Calu3 (cell line): ENCODE measurements around the gene SUMF1. TPM values are rescaled to one million over a fixed set of nuclear protein-coding genes. Genes with fewer than 3 reads are reported as not detected.

Experiments used
- BruUV-seq: library from RNA; stranded (reverse); fragments of 400-500 nt; replicated peaks from 2 replicates; lab custom pipeline; 2021; lab: Mats Ljungman, UMichigan
- CTCF ChIA-PET: fragments of 300-600 bp; sonication (Branson Sonifier 250); formaldehyde crosslinking; loops from one replicate; lab custom pipeline; 2022; ENCODE audit warnings: antibody characterized with exemption; lab: Charles Lee
- DNase-seq: peaks from one replicate; pipeline ENCODE4 v3.0.0; 2022
- H3K27ac Mint-ChIP-seq: one replicate; pipeline ENCODE4 v1.8.0; 2022; ENCODE audit warnings: mixed read lengths; ENCODE audit not compliant: unreplicated experiment
- H3K27me3 Mint-ChIP-seq: one replicate; pipeline ENCODE4 v1.8.0; 2022; ENCODE audit warnings: mixed read lengths; ENCODE audit not compliant: unreplicated experiment
- H3K36me3 Mint-ChIP-seq: one replicate; pipeline ENCODE4 v1.8.0; 2022; ENCODE audit warnings: mild to moderate bottlenecking, moderate library complexity, mixed read lengths; ENCODE audit not compliant: insufficient read depth, unreplicated experiment
- H3K4me1 Mint-ChIP-seq: one replicate; pipeline ENCODE4 v1.8.0; 2022; ENCODE audit warnings: mild to moderate bottlenecking, low read depth, mixed read lengths; ENCODE audit not compliant: unreplicated experiment
- H3K4me3 Mint-ChIP-seq: one replicate; pipeline ENCODE4 v1.8.0; 2022; ENCODE audit warnings: mild to moderate bottlenecking, low read depth, moderate library complexity, mixed read lengths; ENCODE audit not compliant: unreplicated experiment
- H3K9me3 Mint-ChIP-seq: one replicate; pipeline ENCODE4 v1.8.0; 2022; ENCODE audit warnings: low read depth, mixed read lengths; ENCODE audit not compliant: unreplicated experiment
- CTCF ChIP-seq: fragments of 200-600 bp; IDR thresholded peaks from one replicate; pipeline ENCODE4 v1.8.0; 2022; ENCODE audit warnings: antibody characterized with exemption; ENCODE audit not compliant: unreplicated experiment
- intact Hi-C: fragments of 100-400 bp; cut with micrococcal nuclease; formaldehyde crosslinking; loops from one replicate; pipeline ENCODE4 v1.10.0; 2022; ENCODE audit not compliant: unreplicated experiment
- total RNA-seq: library from RNA; stranded (reverse); gene quantifications from 2 replicates; pipeline ENCODE4 v1.2.3, GENCODE V29; 2022

Gene SUMF1
- total RNA-seq, 1 experiment from 2014 or later, result 31.8 TPM

GRCh38 chr3:4429648-4430350 lies 37.3 kb downstream of the SUMF1 start:
- intact Hi-C loops, result no loop called here
- no peak for TF ChIP-seq CTCF
- Mint-ChIP-seq H3K27me3 (no peaks in the 10 kb centered on the region), H3K27ac (no peak overlapping the region), H3K9me3 (peaks cover 4% of the 10 kb centered on the region), H3K36me3 (no peaks in the 10 kb centered on the region), H3K4me3 (no peak overlapping the region), H3K4me1 (no peaks in the 10 kb centered on the region)
- no TSS peak for BruUV-seq
- no peak for DNase-seq
- CTCF ChIA-PET, result no interaction called here

- DNase-seq, result no peak
- Mint-ChIP-seq H3K4me3 (no peak overlapping the region), H3K4me1 (no peaks in the 10 kb centered on the region), H3K27ac (no peak overlapping the region), H3K36me3 (no peaks in the 10 kb centered on the region), H3K9me3 (no peaks in the 10 kb centered on the region), H3K27me3 (no peaks in the 10 kb centered on the region)
- no TSS peak for BruUV-seq
- intact Hi-C loops, result no loop called here
- no peak for TF ChIP-seq CTCF
- CTCF ChIA-PET, result no interaction called here
Measured at GRCh38 chr3:4426782-4427344, 40.2 kb downstream of the SUMF1 start.

GRCh38 chr3:4426261-4426781 lies 40.7 kb downstream of the SUMF1 start:
- BruUV-seq, result no TSS peak
- no peaks in the 10 kb centered on the region for H3K27me3 Mint-ChIP-seq
- no peaks in the 10 kb centered on the region for H3K4me1 Mint-ChIP-seq
- no peaks in the 10 kb centered on the region for H3K9me3 Mint-ChIP-seq
- no peak for TF ChIP-seq CTCF
- no peak for DNase-seq
- H3K27ac Mint-ChIP-seq, result no peak overlapping the region
- intact Hi-C loops, result no loop called here
- H3K4me3 Mint-ChIP-seq, result no peak overlapping the region
- H3K36me3 Mint-ChIP-seq, result no peaks in the 10 kb centered on the region
- CTCF ChIA-PET, result no interaction called here

- Mint-ChIP-seq H3K4me1 (no peaks in the 10 kb centered on the region), H3K27ac (no peak overlapping the region), H3K27me3 (no peaks in the 10 kb centered on the region), H3K36me3 (no peaks in the 10 kb centered on the region), H3K4me3 (no peak overlapping the region), H3K9me3 (no peaks in the 10 kb centered on the region)
- CTCF ChIA-PET, result no interaction called here
- intact Hi-C loops, result no loop called here
- no TSS peak for BruUV-seq
- no peak for DNase-seq
- TF ChIP-seq CTCF, result no peak
Measured at GRCh38 chr3:4425707-4426106, 41.4 kb downstream of the SUMF1 start.
